K562 (cell line): ENCODE results near the gene COL9A3. TPM values are rescaled to one million over a fixed set of nuclear protein-coding genes. Genes with fewer than 3 reads are reported as not detected.

Experiments used
- CHD7 ChIP-seq: fragments of 200-600 bp; sonication (generic); IDR thresholded peaks from one replicate; pipeline ENCODE4 v1.6.1; 2012; ENCODE audit warnings: mild to moderate bottlenecking, low read depth, low read length, inconsistent platforms
- DMBX1 ChIP-seq: fragments of 250-450 bp; sonication (Bioruptor Pico); IDR thresholded peaks from 2 replicates; pipeline ENCODE4 v1.8.0; 2022; ENCODE audit warnings: inconsistent platforms, mild to moderate bottlenecking, moderate library complexity, borderline replicate concordance
- FIP1L1 ChIP-seq: fragments of 200-400 bp; formaldehyde crosslinking; IDR thresholded peaks from 2 replicates; pipeline ENCODE4 v1.6.1; 2018; ENCODE audit warnings: mild to moderate bottlenecking, low read depth, low read length; ENCODE audit not compliant: poor library complexity, severe bottlenecking
- polyA plus RNA-seq, 8 experiments: library from polyadenylated mRNA; depleted of rRNA in 4 of 8; stranded (reverse) in 5 of 8; unstranded in 3 of 8; fragments of >200 nt; fragmentation: Nextera tagmentation in 2 of 8; fragmentation: Illumina TruSeq in 1 of 8; extraction: Ambion mirVana in 2 of 8; extraction: Trizol in 1 of 8; gene quantifications; 2 replicates each; pipeline versions ENCODE4 v1.2.1 to v1.2.3, GENCODE V29; 2011 to 2014; ENCODE audit warnings: inconsistent platforms in 1 of 8, missing spikeins in 1 of 8
- total RNA-seq, 7 experiments: library from RNA; depleted of rRNA in 6 of 7; stranded (reverse); fragments of >200 nt in 6 of 7; fragmentation: Illumina TruSeq in 2 of 7; extraction: Trizol in 2 of 7; gene quantifications; 2 replicates each; pipeline versions ENCODE4 v1.2.1 to v1.2.3, GENCODE V29; 2011 to 2021; ENCODE audit warnings: low replicate concordance in 1 of 7

Gene COL9A3
- total and polyA plus RNA-seq, 9 of the 15 experiments (the other 6 are each of a cell fraction or from before 2014, with no cell fraction given) = 0.14 to 3.6 (median 0.88) TPM; not detected in 1

GRCh38 chr20:62817975-62818591 lies 1.2 kb downstream of the COL9A3 start (continued):
- no peak for TF ChIP-seq CHD7
- no peak for TF ChIP-seq DMBX1 (CRISPR knock-in tag)
- TF ChIP-seq FIP1L1 = no peak
